SJCRH30 (cell line): ENCODE results near the gene KRT35. TPM values are rescaled to one million over a fixed set of nuclear protein-coding genes. Genes with fewer than 3 reads are reported as not detected.

ENCODE experiments used
- DNase-seq, 2 experiments: peaks; one replicate each; pipeline ENCODE4 v3.0.0-alpha.2; 2015 to 2020
- H3K27ac ChIP-seq: fragments of 250-450 bp; sonication (Bioruptor Pico); 2 replicates; pipeline ENCODE4 v1.5.1; 2020; ENCODE audit warnings: mild to moderate bottlenecking, moderate library complexity
- H3K27me3 ChIP-seq: fragments of 250-450 bp; sonication (Bioruptor Pico); 2 replicates; pipeline ENCODE4 v1.5.1; 2020; ENCODE audit warnings: mild to moderate bottlenecking, moderate library complexity
- H3K36me3 ChIP-seq: fragments of 250-450 bp; sonication (Bioruptor Pico); 2 replicates; pipeline ENCODE4 v1.5.1; 2020; ENCODE audit warnings: mild to moderate bottlenecking, moderate library complexity
- H3K4me1 ChIP-seq: fragments of 250-450 bp; sonication (Bioruptor Pico); 2 replicates; pipeline ENCODE4 v1.5.1; 2020; ENCODE audit warnings: mild to moderate bottlenecking, moderate library complexity
- H3K4me3 ChIP-seq: fragments of 250-450 bp; sonication (Bioruptor Pico); 2 replicates; pipeline ENCODE4 v1.5.1; 2020; ENCODE audit warnings: mild to moderate bottlenecking, moderate library complexity
- H3K9me3 ChIP-seq: fragments of 250-450 bp; sonication (Bioruptor Pico); replicated peaks from 2 replicates; pipeline ENCODE4 v1.5.1; 2020; ENCODE audit warnings: mild to moderate bottlenecking, moderate library complexity
- total RNA-seq: library from RNA; depleted of rRNA; stranded (reverse); fragments of >200 nt; shearing (Covaris generic); gene quantifications from 2 replicates; pipeline ENCODE4 v1.2.3, GENCODE V29; 2014

KRT35 gene
- total RNA-seq, 1 experiment from 2014 or later = not detected

GRCh38 chr17:41463746-41464145 is 17.2 kb downstream of the KRT35 start:
- Histone ChIP-seq H3K9me3 (no peaks in the 10 kb centered on the region), H3K36me3 (no peaks in the 10 kb centered on the region), H3K4me3 (no peak overlapping the region), H3K27me3 (no peaks in the 10 kb centered on the region), H3K27ac (no peak overlapping the region), H3K4me1 (no peaks in the 10 kb centered on the region)
- DNase-seq = no peak

- Histone ChIP-seq H3K4me1 (no peaks in the 10 kb centered on the region), H3K4me3 (no peak overlapping the region), H3K27ac (no peak overlapping the region), H3K27me3 (no peaks in the 10 kb centered on the region), H3K36me3 (no peaks in the 10 kb centered on the region), H3K9me3 (no peaks in the 10 kb centered on the region)
- no peak for DNase-seq
These were observed 18.2 kb downstream of the KRT35 start for GRCh38 chr17:41462705-41463104.

GRCh38 chr17:41457676-41458075 is 23.3 kb downstream of the KRT35 start:
- no peak overlapping the region for H3K4me3 ChIP-seq
- DNase-seq = no peak
- no peaks in the 10 kb centered on the region for H3K4me1 ChIP-seq

GRCh38 chr17:41456204-41456603 is 24.7 kb downstream of the KRT35 start:
- Histone ChIP-seq H3K4me3 (no peak overlapping the region), H3K36me3 (no peaks in the 10 kb centered on the region), H3K27ac (no peak overlapping the region), H3K27me3 (no peaks in the 10 kb centered on the region), H3K9me3 (0 out of 2 replicates have a peak, but pooled peaks cover 4% of the 10 kb centered on the region), H3K4me1 (no peaks in the 10 kb centered on the region)
- DNase-seq = no peak

More at GRCh38 chr17:41457676-41458075, 23.3 kb downstream of the KRT35 start:
- H3K27ac ChIP-seq = no peak overlapping the region
- no peaks in the 10 kb centered on the region for H3K36me3 ChIP-seq
- no peaks in the 10 kb centered on the region for H3K27me3 ChIP-seq
- H3K9me3 ChIP-seq = no peaks in the 10 kb centered on the region

- Histone ChIP-seq H3K4me1 (no peaks in the 10 kb centered on the region), H3K27me3 (no peaks in the 10 kb centered on the region), H3K27ac (no peak overlapping the region), H3K36me3 (no peaks in the 10 kb centered on the region), H3K9me3 (0 out of 2 replicates have a peak, but pooled peaks cover 4% of the 10 kb centered on the region), H3K4me3 (no peak overlapping the region)
- DNase-seq = no peak
These were observed 25.7 kb downstream of the KRT35 start for GRCh38 chr17:41455236-41455635.

GRCh38 chr17:41453066-41453465 is 27.9 kb downstream of the KRT35 start:
- Histone ChIP-seq H3K9me3 (0 out of 2 replicates have a peak, but pooled peaks cover 4% of the 10 kb centered on the region), H3K4me3 (no peak overlapping the region), H3K4me1 (no peaks in the 10 kb centered on the region), H3K27me3 (no peaks in the 10 kb centered on the region), H3K27ac (no peak overlapping the region), H3K36me3 (no peaks in the 10 kb centered on the region)
- no peak for DNase-seq

- H3K27me3 ChIP-seq = no peaks in the 10 kb centered on the region
- DNase-seq = no peak
- H3K27ac ChIP-seq = no peak overlapping the region
- H3K4me3 ChIP-seq = no peak overlapping the region
- H3K4me1 ChIP-seq = no peaks in the 10 kb centered on the region
- H3K36me3 ChIP-seq = no peaks in the 10 kb centered on the region
- H3K9me3 ChIP-seq = 0 out of 2 replicates have a peak, but pooled peaks cover 4% of the 10 kb centered on the region
These were observed 28.7 kb downstream of the KRT35 start for GRCh38 chr17:41452281-41452680.

- no peak for DNase-seq
- Histone ChIP-seq H3K27me3 (no peaks in the 10 kb centered on the region), H3K9me3 (0 out of 2 replicates have a peak, but pooled peaks cover 4% of the 10 kb centered on the region), H3K36me3 (no peaks in the 10 kb centered on the region), H3K4me3 (no peak overlapping the region), H3K4me1 (no peaks in the 10 kb centered on the region), H3K27ac (no peak overlapping the region)
These were observed 29.7 kb downstream of the KRT35 start for GRCh38 chr17:41451154-41451728.

GRCh38 chr17:41449008-41449407 is 31.9 kb downstream of the KRT35 start:
- H3K4me3 ChIP-seq = no peak overlapping the region
- 0 out of 2 replicates have a peak, but pooled peaks cover 4% of the 10 kb centered on the region for H3K9me3 ChIP-seq
- no peak for DNase-seq

GRCh38 chr17:41448506-41448905 is 32.4 kb downstream of the KRT35 start:
- no peaks in the 10 kb centered on the region for H3K36me3 ChIP-seq
- 0 out of 2 replicates have a peak, but pooled peaks cover 4% of the 10 kb centered on the region for H3K9me3 ChIP-seq
- H3K27ac ChIP-seq = no peak overlapping the region
- no peaks in the 10 kb centered on the region for H3K27me3 ChIP-seq
- DNase-seq = peak in 1 of 2 experiments; percentile 11
- H3K4me3 ChIP-seq = no peak overlapping the region
- H3K4me1 ChIP-seq = no peaks in the 10 kb centered on the region

More at GRCh38 chr17:41449008-41449407, 31.9 kb downstream of the KRT35 start:
- Histone ChIP-seq H3K27ac (no peak overlapping the region), H3K27me3 (no peaks in the 10 kb centered on the region), H3K36me3 (no peaks in the 10 kb centered on the region), H3K4me1 (no peaks in the 10 kb centered on the region)

- no peaks in the 10 kb centered on the region for H3K4me1 ChIP-seq
- no peak for DNase-seq
- no peaks in the 10 kb centered on the region for H3K36me3 ChIP-seq
- 0 out of 2 replicates have a peak, but pooled peaks cover 4% of the 10 kb centered on the region for H3K9me3 ChIP-seq
- H3K4me3 ChIP-seq = no peak overlapping the region
- H3K27me3 ChIP-seq = no peaks in the 10 kb centered on the region
- no peak overlapping the region for H3K27ac ChIP-seq
These were observed 34.1 kb downstream of the KRT35 start for GRCh38 chr17:41446806-41447205.

GRCh38 chr17:41444640-41445039 is 36.3 kb downstream of the KRT35 start:
- no peaks in the 10 kb centered on the region for H3K4me1 ChIP-seq
- H3K27ac ChIP-seq = no peak overlapping the region
- H3K4me3 ChIP-seq = no peak overlapping the region
- H3K27me3 ChIP-seq = no peaks in the 10 kb centered on the region
- no peak for DNase-seq
- H3K36me3 ChIP-seq = no peaks in the 10 kb centered on the region
- no peaks in the 10 kb centered on the region for H3K9me3 ChIP-seq

- Histone ChIP-seq H3K27me3 (no peaks in the 10 kb centered on the region), H3K4me1 (no peaks in the 10 kb centered on the region), H3K4me3 (no peak overlapping the region), H3K9me3 (no peaks in the 10 kb centered on the region), H3K36me3 (no peaks in the 10 kb centered on the region), H3K27ac (no peak overlapping the region)
- no peak for DNase-seq
These were observed 36.8 kb downstream of the KRT35 start for GRCh38 chr17:41444186-41444585.

GRCh38 chr17:41442739-41443138 is 38.2 kb downstream of the KRT35 start:
- DNase-seq = no peak
- no peaks in the 10 kb centered on the region for H3K4me1 ChIP-seq
- H3K27ac ChIP-seq = no peak overlapping the region
- no peaks in the 10 kb centered on the region for H3K27me3 ChIP-seq
- no peak overlapping the region for H3K4me3 ChIP-seq
- H3K36me3 ChIP-seq = no peaks in the 10 kb centered on the region
- H3K9me3 ChIP-seq = no peaks in the 10 kb centered on the region

- no peak within 1 kb of the TSS for H3K27ac ChIP-seq
- H3K27me3 ChIP-seq = no peaks in the 10 kb centered on the region
- H3K9me3 ChIP-seq = no peaks in the 10 kb centered on the region
- no peaks in the 10 kb centered on the region for H3K36me3 ChIP-seq
- H3K4me1 ChIP-seq = no peaks in the 10 kb centered on the region
- DNase-seq = no peak
- no peak within 1 kb of the TSS for H3K4me3 ChIP-seq
These were observed 40.4 kb downstream of the KRT35 start, which contains the start of gene KRT38 for GRCh38 chr17:41440531-41441033. Gene KRT38, minus strand, starts transcription at chr17:41440983. Its CDS starts 62 bp downstream, at chr17:41440921.

GRCh38 chr17:41439375-41439774 is 41.6 kb downstream of the KRT35 start:
- no peaks in the 10 kb centered on the region for H3K4me1 ChIP-seq
- no peaks in the 10 kb centered on the region for H3K27me3 ChIP-seq
- no peak overlapping the region for H3K27ac ChIP-seq
- H3K9me3 ChIP-seq = no peaks in the 10 kb centered on the region
- no peak for DNase-seq
- H3K4me3 ChIP-seq = no peak overlapping the region
- H3K36me3 ChIP-seq = no peaks in the 10 kb centered on the region
